K562 (cell line): ENCODE measurements around the gene TREM1. TPM values are rescaled to one million over a fixed set of nuclear protein-coding genes. Genes with fewer than 3 reads are reported as not detected.
A peak's percentile ranks its signal among the peaks of the same experiment; 100 is the strongest.

Source experiments
- ATAC-seq: fragments of 200-7000 bp; cut with Tn5 transposase; 3 replicates; pipeline ENCODE4 v1.9.1; 2020; ENCODE audit warnings: moderate library complexity
- BruUV-seq: library from RNA; stranded (reverse); fragments of 400-500 nt; replicated peaks from 2 replicates; lab custom pipeline; 2021; lab: Mats Ljungman, UMichigan
- CTCF ChIA-PET: fragments of 300-600 bp; formaldehyde crosslinking; extraction: SDS; loops from one replicate; lab custom pipeline; 2021; ENCODE audit warnings: low intra/inter-chr PET ratio; lab: Yijun Ruan, JAX
- POLR2A ChIA-PET: fragments of 300-600, 350-650 bp; sonication (Branson Sonifier 250); formaldehyde crosslinking; extraction: SDS; loops from one replicate; lab custom pipeline; 2021; ENCODE audit warnings: antibody characterized with exemption, inconsistent platforms; lab: Yijun Ruan, JAX
- DNase-seq, 4 experiments: peaks; one replicate each; pipeline versions ENCODE4 v3.0.0 to v3.0.0-alpha.2; 2011 to 2018; ENCODE audit warnings: low spot score in 3 of 4, mixed read lengths in 3 of 4; ENCODE audit errors: extremely low read depth in 1 of 4
- FAIRE-seq: peaks from 2 replicates; lab custom pipeline; 2011; peaks lifted over from hg19 to GRCh38; lab: Jason Lieb, UNC
- H2AFZ ChIP-seq: 2 replicates; pipeline ENCODE4 v1.6.0; 2011; ENCODE audit warnings: low read depth, low read length, control low read depth, inconsistent platforms
- H3K27ac ChIP-seq: fragments of 200-600 bp; 3 replicates; pipeline ENCODE4 v1.8.0; 2011; ENCODE audit warnings: low read depth, mild to moderate bottlenecking, control low read depth, inconsistent platforms, low read length, moderate library complexity, mixed read lengths; ENCODE audit errors: extremely low read depth
- H3K27me3 ChIP-seq, 2 experiments: fragments of 300-600 bp in 1 of 2; 2 replicates in 1 of 2; 3 replicates in 1 of 2; pipeline versions ENCODE4 v1.6.0 to v1.8.0; 2011; ENCODE audit warnings: inconsistent platforms in 2 of 2, low read length in 2 of 2, mild to moderate bottlenecking in 1 of 2, mixed read lengths in 1 of 2, moderate library complexity in 1 of 2; ENCODE audit not compliant: control insufficient read depth in 2 of 2, insufficient read depth in 2 of 2
- H3K36me3 ChIP-seq: fragments of 300-600 bp; 3 replicates; pipeline ENCODE4 v1.8.0; 2011; ENCODE audit warnings: mild to moderate bottlenecking, low read length, inconsistent platforms; ENCODE audit not compliant: control insufficient read depth, insufficient read depth
- H3K4me1 ChIP-seq, 2 experiments: fragments of 200-600 bp in 1 of 2; replicated peaks in 1 of 2; 2 replicates in 1 of 2; 3 replicates in 1 of 2; pipeline versions ENCODE4 v1.5.1 to v1.8.0; 2011; ENCODE audit warnings: inconsistent platforms in 2 of 2, low read length in 2 of 2, mild to moderate bottlenecking in 1 of 2, mixed read lengths in 1 of 2, moderate library complexity in 1 of 2; ENCODE audit not compliant: control insufficient read depth in 2 of 2, insufficient read depth in 2 of 2
- H3K4me2 ChIP-seq: 2 replicates; pipeline ENCODE4 v1.6.1; 2011; ENCODE audit warnings: low read length, control low read depth, inconsistent platforms, mixed read lengths; ENCODE audit not compliant: insufficient read depth
- H3K4me3 ChIP-seq: fragments of 200-600 bp; sonication (generic), shearing (Covaris generic); 2 replicates; pipeline ENCODE4 v1.5.1; 2016; ENCODE audit warnings: control low read depth, inconsistent platforms
- H3K79me2 ChIP-seq: fragments of 200-600 bp; 3 replicates; pipeline ENCODE4 v1.8.0; 2011; ENCODE audit warnings: low read length, inconsistent platforms; ENCODE audit not compliant: control insufficient read depth, insufficient read depth
- H3K9ac ChIP-seq, 2 experiments: 2 replicates each; pipeline versions ENCODE4 v1.6.0 to v1.6.1; 2011; ENCODE audit warnings: low read depth in 2 of 2, low read length in 2 of 2, control low read depth in 1 of 2, inconsistent platforms in 1 of 2, mild to moderate bottlenecking in 1 of 2, mixed read lengths in 1 of 2; ENCODE audit not compliant: insufficient read depth in 1 of 2
- H3K9me1 ChIP-seq: one replicate; pipeline ENCODE4 v1.6.0; 2011; ENCODE audit warnings: inconsistent platforms, mild to moderate bottlenecking, low read length, moderate library complexity; ENCODE audit not compliant: control insufficient read depth, insufficient read depth
- H3K9me3 ChIP-seq: replicated peaks from 2 replicates; pipeline ENCODE4 v1.5.1; 2011; ENCODE audit warnings: low read depth, low read length, inconsistent platforms; ENCODE audit not compliant: control insufficient read depth, insufficient read depth
- H4K20me1 ChIP-seq: replicated peaks from 2 replicates; pipeline ENCODE4 v1.6.1; 2011; ENCODE audit warnings: low read length, inconsistent platforms, mixed read lengths; ENCODE audit not compliant: control insufficient read depth, insufficient read depth
- NR1H2 ChIP-seq: sonication (generic); formaldehyde crosslinking; IDR thresholded peaks from 2 replicates; pipeline ENCODE4 v1.4.0; 2020; ENCODE audit warnings: mild to moderate bottlenecking, missing genetic modification reagents
- SMAD1 ChIP-seq: fragments of 150-350 bp; IDR thresholded peaks from 2 replicates; pipeline ENCODE4 v1.6.1; 2014; ENCODE audit warnings: low read length, low read depth; ENCODE audit not compliant: partially characterized antibody
- SP2 ChIP-seq: IDR thresholded peaks from 2 replicates; pipeline ENCODE4 v1.6.1; 2011; ENCODE audit warnings: mild to moderate bottlenecking, low read depth, low read length, moderate library complexity; ENCODE audit not compliant: poor library complexity, severe bottlenecking; ENCODE audit errors: extremely low read depth
- ZNF165 ChIP-seq: fragments of 250-450 bp; sonication (Bioruptor Pico); IDR thresholded peaks from 2 replicates; pipeline ENCODE4 v1.4.0; 2020; ENCODE audit warnings: borderline replicate concordance
- ZNF316 ChIP-seq: fragments of 450-650 bp; IDR thresholded peaks from 2 replicates; pipeline ENCODE4 v1.6.1; 2016
- ZNF79 ChIP-seq: fragments of 250-450 bp; sonication (Bioruptor Pico); IDR thresholded peaks from 2 replicates; pipeline ENCODE4 v1.4.0; 2020; ENCODE audit warnings: low read depth, mild to moderate bottlenecking, moderate library complexity
- WGBS: fragments of 100-300 bp; shearing (Covaris generic); methylation state at CpG from one replicate; pipeline ENCODE4 v1.1.6; 2016; ENCODE audit warnings: low coverage, mixed read lengths; ENCODE audit not compliant: insufficient coverage; ENCODE audit errors: missing lambda C conversion rate; 5-methylcytosine and 5-hydroxymethylcytosine counted together
- in situ Hi-C: fragments of 300-500 bp; cut with MboI; formaldehyde crosslinking; loops from 4 replicates; pipeline ENCODE4 v1.15.0; 2018; ENCODE audit warnings: inconsistent platforms, mixed read lengths
- intact Hi-C: fragments of 100-400 bp; cut with micrococcal nuclease; formaldehyde crosslinking; loops from 2 replicates; pipeline ENCODE4 v1.14.2; 2022
- polyA plus RNA-seq, 8 experiments: library from polyadenylated mRNA; depleted of rRNA in 4 of 8; stranded (reverse) in 5 of 8; unstranded in 3 of 8; fragments of >200 nt; fragmentation: Nextera tagmentation in 2 of 8; fragmentation: Illumina TruSeq in 1 of 8; extraction: Ambion mirVana in 2 of 8; extraction: Trizol in 1 of 8; gene quantifications; 2 replicates each; pipeline versions ENCODE4 v1.2.1 to v1.2.3, GENCODE V29; 2011 to 2014; ENCODE audit warnings: inconsistent platforms in 1 of 8, missing spikeins in 1 of 8
- total RNA-seq, 7 experiments: library from RNA; depleted of rRNA in 6 of 7; stranded (reverse); fragments of >200 nt in 6 of 7; fragmentation: Illumina TruSeq in 2 of 7; extraction: Trizol in 2 of 7; gene quantifications; 2 replicates each; pipeline versions ENCODE4 v1.2.1 to v1.2.3, GENCODE V29; 2011 to 2021; ENCODE audit warnings: low replicate concordance in 1 of 7
- TF ChIP-seq, protein P1 (sequence below): sonication (generic); formaldehyde crosslinking; IDR thresholded peaks from 2 replicates; pipeline ENCODE4 v1.8.0; 2023; ENCODE audit warnings: missing genetic modification reagents, mild to moderate bottlenecking, borderline replicate concordance

The TREM1 gene
- total and polyA plus RNA-seq, 9 of the 15 experiments (the other 6 are each of a cell fraction or from before 2014, with no cell fraction given), result not detected

DNA sequence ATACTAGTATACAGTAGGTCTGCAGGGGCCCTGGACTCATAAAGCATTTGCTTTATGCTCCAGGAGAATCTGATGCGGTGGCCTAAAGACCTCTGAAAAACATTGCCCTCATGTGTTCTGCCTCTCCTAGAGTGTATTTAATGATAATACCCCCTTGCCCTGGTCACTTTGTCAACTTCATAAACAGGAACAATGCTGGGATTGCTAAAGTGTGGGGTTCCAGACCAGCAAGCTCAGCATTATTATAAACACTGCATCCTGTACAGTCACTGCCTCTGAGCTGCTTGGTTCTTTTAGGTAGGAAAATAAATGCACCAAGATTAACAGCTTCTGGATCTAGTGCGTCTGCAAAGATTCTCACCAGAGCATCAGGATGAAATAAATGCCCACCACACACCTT is 12.2 kb downstream of the TREM1 start:
- H3K4me3 ChIP-seq, result no peak overlapping the region
- no peak for DNase-seq
- no peaks in the 10 kb centered on the region for H3K9me1 ChIP-seq
- in situ Hi-C loops (no loop called here), intact Hi-C loops (no loop called here)
- no peaks in the 10 kb centered on the region; the same call in 1 of the 2 replicates for H4K20me1 ChIP-seq
- WGBS, result 2% methylated on average over 2 of the region's 2 CpGs
- no peak overlapping the region for H3K9ac ChIP-seq
- no peak overlapping the region for H3K4me2 ChIP-seq
- no peaks in the 10 kb centered on the region for H3K9me3 ChIP-seq
- FAIRE-seq, result no peak
- H3K27me3 ChIP-seq, result peaks cover 32 to 60% of the 10 kb centered on the region in 2 experiments; a peak in 4 of 5 replicates
- no peak for ATAC-seq
- no peak overlapping the region for H2AFZ ChIP-seq
- CTCF ChIA-PET, result no interaction called here
- peaks cover 0 to 4% of the 10 kb centered on the region in 2 experiments; a peak in 2 of 5 replicates for H3K4me1 ChIP-seq
- H3K79me2 ChIP-seq, result no peaks in the 10 kb centered on the region
- BruUV-seq, result no TSS peak
- no peak for TF ChIP-seq SP2
- peak; percentile 18; the same call in 1 of the 2 replicates for TF ChIP-seq ZNF316
- TF ChIP-seq, all 486 proteins: peak for 1
- POLR2A ChIA-PET, result interaction anchor here (1.0 kb wide), 1 partner anchor 15 kb away, joined by 3 read pairs; no protein-coding TSS in a partner anchor
- Histone ChIP-seq H3K27ac (no peak overlapping the region), H3K36me3 (no peaks in the 10 kb centered on the region)

DNA sequence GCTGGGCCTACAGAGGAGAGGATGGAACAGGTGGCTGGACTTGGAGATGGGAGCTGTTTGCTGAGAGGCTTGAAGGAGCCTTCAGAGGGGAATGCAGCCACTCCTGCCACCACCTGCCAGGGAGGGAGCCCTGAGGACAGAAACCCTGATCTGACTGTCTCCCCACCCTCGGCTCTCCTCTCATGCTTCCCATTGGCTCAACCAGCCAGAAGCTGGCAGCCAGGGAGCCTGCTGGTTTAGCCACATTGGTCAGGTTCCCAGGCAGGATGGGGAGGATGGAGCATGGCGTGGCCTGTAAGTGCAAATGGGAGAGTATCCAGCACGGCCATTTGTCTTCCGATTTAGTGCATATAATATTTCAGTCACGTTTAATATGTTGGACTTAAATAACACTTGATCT is 12.8 kb downstream of the TREM1 start:
- Histone ChIP-seq H3K9ac (peak overlapping the region in 1 of 2 experiments; percentile 22; a peak in 1 of 4 replicates), H3K4me1 (peaks cover 0 to 2% of the 10 kb centered on the region in 2 experiments; a peak in 1 of 5 replicates), H2AFZ (no peak overlapping the region), H3K27me3 (peaks cover 32 to 60% of the 10 kb centered on the region in 2 experiments; a peak in 4 of 5 replicates), H3K9me3 (no peaks in the 10 kb centered on the region), H3K79me2 (no peaks in the 10 kb centered on the region), H3K36me3 (no peaks in the 10 kb centered on the region), H3K27ac (no peak overlapping the region), H3K9me1 (no peaks in the 10 kb centered on the region), H4K20me1 (no peaks in the 10 kb centered on the region; the same call in 1 of the 2 replicates), H3K4me3 (no peak overlapping the region)
- 1% methylated on average over 5 of the region's 5 CpGs for WGBS
- FAIRE-seq, result no peak
- no peak for ATAC-seq
- no peak for DNase-seq
- ChIA-PET POLR2A (interaction anchor here (1.0 kb wide), 1 partner anchor 14 kb away, joined by 3 read pairs; no protein-coding TSS in a partner anchor), CTCF (no interaction called here)
- no TSS peak for BruUV-seq
- TF ChIP-seq ZNF165 (CRISPR knock-in tag), result no peak
- no peak for TF ChIP-seq ZNF79 (CRISPR knock-in tag)
- TF ChIP-seq, protein P1, sequence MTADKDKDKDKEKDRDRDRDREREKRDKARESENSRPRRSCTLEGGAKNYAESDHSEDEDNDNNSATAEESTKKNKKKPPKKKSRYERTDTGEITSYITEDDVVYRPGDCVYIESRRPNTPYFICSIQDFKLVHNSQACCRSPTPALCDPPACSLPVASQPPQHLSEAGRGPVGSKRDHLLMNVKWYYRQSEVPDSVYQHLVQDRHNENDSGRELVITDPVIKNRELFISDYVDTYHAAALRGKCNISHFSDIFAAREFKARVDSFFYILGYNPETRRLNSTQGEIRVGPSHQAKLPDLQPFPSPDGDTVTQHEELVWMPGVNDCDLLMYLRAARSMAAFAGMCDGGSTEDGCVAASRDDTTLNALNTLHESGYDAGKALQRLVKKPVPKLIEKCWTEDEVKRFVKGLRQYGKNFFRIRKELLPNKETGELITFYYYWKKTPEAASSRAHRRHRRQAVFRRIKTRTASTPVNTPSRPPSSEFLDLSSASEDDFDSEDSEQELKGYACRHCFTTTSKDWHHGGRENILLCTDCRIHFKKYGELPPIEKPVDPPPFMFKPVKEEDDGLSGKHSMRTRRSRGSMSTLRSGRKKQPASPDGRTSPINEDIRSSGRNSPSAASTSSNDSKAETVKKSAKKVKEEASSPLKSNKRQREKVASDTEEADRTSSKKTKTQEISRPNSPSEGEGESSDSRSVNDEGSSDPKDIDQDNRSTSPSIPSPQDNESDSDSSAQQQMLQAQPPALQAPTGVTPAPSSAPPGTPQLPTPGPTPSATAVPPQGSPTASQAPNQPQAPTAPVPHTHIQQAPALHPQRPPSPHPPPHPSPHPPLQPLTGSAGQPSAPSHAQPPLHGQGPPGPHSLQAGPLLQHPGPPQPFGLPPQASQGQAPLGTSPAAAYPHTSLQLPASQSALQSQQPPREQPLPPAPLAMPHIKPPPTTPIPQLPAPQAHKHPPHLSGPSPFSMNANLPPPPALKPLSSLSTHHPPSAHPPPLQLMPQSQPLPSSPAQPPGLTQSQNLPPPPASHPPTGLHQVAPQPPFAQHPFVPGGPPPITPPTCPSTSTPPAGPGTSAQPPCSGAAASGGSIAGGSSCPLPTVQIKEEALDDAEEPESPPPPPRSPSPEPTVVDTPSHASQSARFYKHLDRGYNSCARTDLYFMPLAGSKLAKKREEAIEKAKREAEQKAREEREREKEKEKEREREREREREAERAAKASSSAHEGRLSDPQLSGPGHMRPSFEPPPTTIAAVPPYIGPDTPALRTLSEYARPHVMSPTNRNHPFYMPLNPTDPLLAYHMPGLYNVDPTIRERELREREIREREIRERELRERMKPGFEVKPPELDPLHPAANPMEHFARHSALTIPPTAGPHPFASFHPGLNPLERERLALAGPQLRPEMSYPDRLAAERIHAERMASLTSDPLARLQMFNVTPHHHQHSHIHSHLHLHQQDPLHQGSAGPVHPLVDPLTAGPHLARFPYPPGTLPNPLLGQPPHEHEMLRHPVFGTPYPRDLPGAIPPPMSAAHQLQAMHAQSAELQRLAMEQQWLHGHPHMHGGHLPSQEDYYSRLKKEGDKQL (CRISPR knock-in tag), result no peak
- TF ChIP-seq SMAD1, result no peak
- TF ChIP-seq NR1H2, result no peak
- TF ChIP-seq, all 486 proteins: peak for 0
- in situ Hi-C loops, result no loop called here
- intact Hi-C loops, result no loop called here
- no peak overlapping the region for H3K4me2 ChIP-seq
